Mucosa of rectum (tissue), 2 donors: ENCODE data around the gene MCTP1.

Experiments
- H3K27ac ChIP-seq, 2 donors: one replicate each; pipeline ENCODE4 v1.7.0; 2013; ENCODE audit warnings: inconsistent platforms in 2 of 2, low read depth in 2 of 2, low read length in 2 of 2
- H3K27me3 ChIP-seq, 2 donors: one replicate each; pipeline ENCODE4 v1.7.0; 2013; ENCODE audit warnings: low read length in 2 of 2; ENCODE audit not compliant: control insufficient read depth in 2 of 2, insufficient read depth in 2 of 2
- H3K36me3 ChIP-seq, 2 donors: one replicate each; pipeline ENCODE4 v1.7.0; 2013; ENCODE audit warnings: low read length in 2 of 2; ENCODE audit not compliant: control insufficient read depth in 2 of 2, insufficient read depth in 2 of 2
- H3K4me1 ChIP-seq, 2 donors: one replicate each; pipeline ENCODE4 v1.7.0; 2013; ENCODE audit warnings: low read length in 2 of 2, mild to moderate bottlenecking in 1 of 2; ENCODE audit not compliant: control insufficient read depth in 2 of 2, insufficient read depth in 2 of 2
- H3K4me3 ChIP-seq, 2 donors: one replicate each; pipeline ENCODE4 v1.7.0; 2013; ENCODE audit warnings: low read length in 2 of 2
- H3K9ac ChIP-seq, 2 donors: one replicate each; pipeline ENCODE4 v1.7.0; 2013; ENCODE audit warnings: low read length in 2 of 2, low read depth in 1 of 2, mild to moderate bottlenecking in 1 of 2
- H3K9me3 ChIP-seq, 2 donors: one replicate each; pipeline ENCODE4 v1.7.0; 2013; ENCODE audit warnings: low read length in 2 of 2; ENCODE audit not compliant: control insufficient read depth in 2 of 2
- donor health status: healthy.
- donor health status: Normal muscosa, but diverticular disease.

The MCTP1 gene

DNA sequence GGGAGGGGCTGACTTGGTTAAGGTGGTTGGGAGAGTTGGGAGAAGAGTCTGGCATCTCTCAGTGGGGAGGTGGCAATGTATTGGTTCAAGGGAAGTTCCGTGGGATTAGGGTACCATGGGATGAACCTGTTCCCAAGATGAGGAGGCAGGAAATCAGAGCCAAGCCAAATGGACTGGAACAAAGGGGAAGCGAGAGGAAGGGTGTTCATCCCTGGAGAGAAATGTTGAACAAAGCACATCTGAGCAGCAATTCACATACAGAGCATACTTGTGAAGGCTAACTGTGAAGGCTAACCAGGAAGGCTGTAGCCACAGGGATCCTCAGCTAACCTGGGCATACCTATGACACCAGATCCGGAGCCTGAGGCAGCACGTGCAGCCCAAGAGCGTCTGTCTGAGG, 214.0 kb downstream of the MCTP1 start:
- H3K4me3 ChIP-seq, result no peak overlapping the region
- H3K27me3 ChIP-seq, result no peaks in the 10 kb centered on the region
- no peaks in the 10 kb centered on the region for H3K36me3 ChIP-seq
- no peaks in the 10 kb centered on the region for H3K9me3 ChIP-seq
- H3K9ac ChIP-seq, result no peak overlapping the region
- H3K4me1 ChIP-seq, result no peaks in the 10 kb centered on the region
- H3K27ac ChIP-seq, result no peak overlapping the region

DNA sequence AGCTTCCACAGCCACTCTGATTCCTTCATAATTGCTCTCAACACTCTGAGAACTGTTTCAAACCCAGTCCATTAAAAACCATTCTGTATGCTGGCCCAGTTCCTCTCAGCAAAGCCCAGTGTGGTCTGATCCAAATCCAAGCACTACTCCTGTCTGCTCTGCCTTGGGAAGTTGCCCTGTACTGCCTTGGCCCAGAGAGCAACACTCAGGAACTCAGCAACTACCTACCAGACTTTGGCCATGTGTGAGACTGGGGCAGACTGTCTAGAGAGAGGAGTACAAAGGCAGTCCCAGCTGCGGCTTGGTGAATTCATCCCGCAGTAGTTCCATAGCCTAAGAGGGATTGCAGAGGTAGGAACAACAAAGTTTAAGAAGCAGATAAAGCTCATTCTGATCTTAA, 214.4 kb downstream of the MCTP1 start:
- Histone ChIP-seq H3K27ac (no peak overlapping the region), H3K4me1 (no peaks in the 10 kb centered on the region), H3K9me3 (no peaks in the 10 kb centered on the region)

GRCh38 chr5:95069948-95070347, 214.9 kb downstream of the MCTP1 start:
- Histone ChIP-seq H3K9me3 (no peaks in the 10 kb centered on the region), H3K27me3 (no peaks in the 10 kb centered on the region), H3K4me1 (no peaks in the 10 kb centered on the region), H3K36me3 (no peaks in the 10 kb centered on the region), H3K4me3 (no peak overlapping the region), H3K9ac (no peak overlapping the region), H3K27ac (peak overlapping the region in 1 of 2 donors; percentile 13)

More for the DNA sequence above, 214.4 kb downstream of the MCTP1 start:
- Histone ChIP-seq H3K4me3 (no peak overlapping the region), H3K36me3 (no peaks in the 10 kb centered on the region), H3K27me3 (no peaks in the 10 kb centered on the region), H3K9ac (no peak overlapping the region)

DNA sequence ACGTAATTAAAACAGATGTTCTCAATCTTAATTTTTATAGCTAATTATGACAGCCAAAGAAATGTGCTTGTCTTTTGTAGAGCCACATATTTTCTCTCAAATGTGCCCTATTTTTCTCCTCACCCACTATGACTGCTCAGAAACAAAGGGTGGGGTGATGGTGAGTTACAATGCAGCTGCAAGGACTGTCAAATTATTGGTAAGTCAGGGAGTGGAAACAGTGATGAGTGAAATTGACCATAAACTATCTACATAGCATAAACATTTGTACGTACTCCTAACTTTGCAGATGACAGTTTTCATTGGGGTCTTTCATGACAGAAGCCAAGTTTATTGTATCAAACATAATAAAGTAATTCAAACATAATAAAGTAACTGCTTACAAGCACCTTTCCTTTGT, 215.9 kb downstream of the MCTP1 start:
- H3K27me3 ChIP-seq, result no peaks in the 10 kb centered on the region
- no peak overlapping the region for H3K4me3 ChIP-seq
- H3K27ac ChIP-seq, result no peak overlapping the region
- no peaks in the 10 kb centered on the region for H3K9me3 ChIP-seq
- no peaks in the 10 kb centered on the region for H3K36me3 ChIP-seq
- H3K4me1 ChIP-seq, result no peaks in the 10 kb centered on the region
- H3K9ac ChIP-seq, result no peak overlapping the region

DNA sequence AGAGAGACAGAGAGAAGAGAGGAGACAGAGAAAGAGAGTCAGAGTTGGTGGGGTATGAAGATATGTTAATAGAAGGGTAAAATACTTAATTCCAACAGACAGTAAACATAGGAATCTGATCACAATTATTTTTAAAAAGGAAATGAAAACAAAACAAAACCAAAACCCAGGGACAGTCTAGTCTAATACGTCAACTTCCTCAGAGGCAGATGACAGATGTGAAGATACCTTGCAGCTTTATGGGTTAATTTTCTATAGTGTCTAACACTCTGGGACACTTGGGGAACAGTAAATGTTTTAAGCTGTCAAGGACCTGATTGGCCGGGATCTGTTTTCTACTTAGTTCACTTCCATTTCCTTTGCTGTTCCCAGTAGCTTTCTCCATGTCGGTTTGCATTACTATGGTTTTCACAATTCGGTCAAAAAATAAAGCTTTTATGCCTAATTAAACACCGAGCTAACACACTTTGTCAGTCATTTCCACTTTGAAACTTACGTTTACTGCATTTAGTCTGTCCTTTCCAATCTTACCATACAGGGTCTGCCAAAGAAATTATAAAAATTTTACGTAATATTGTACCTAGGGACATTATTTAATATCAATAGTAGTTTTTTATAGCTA, 216.5 kb downstream of the MCTP1 start:
- H3K9ac ChIP-seq, result no peak overlapping the region

GRCh38 chr5:95066048-95066447, 218.8 kb downstream of the MCTP1 start:
- H3K27me3 ChIP-seq, result no peaks in the 10 kb centered on the region
- H3K9ac ChIP-seq, result no peak overlapping the region
- H3K4me3 ChIP-seq, result no peak overlapping the region
- H3K4me1 ChIP-seq, result no peaks in the 10 kb centered on the region
- H3K9me3 ChIP-seq, result no peaks in the 10 kb centered on the region
- no peaks in the 10 kb centered on the region for H3K36me3 ChIP-seq
- no peak overlapping the region for H3K27ac ChIP-seq

More for the DNA sequence above, 216.5 kb downstream of the MCTP1 start:
- Histone ChIP-seq H3K27me3 (no peaks in the 10 kb centered on the region), H3K36me3 (no peaks in the 10 kb centered on the region), H3K9me3 (no peaks in the 10 kb centered on the region), H3K4me3 (no peak overlapping the region), H3K4me1 (no peaks in the 10 kb centered on the region), H3K27ac (no peak overlapping the region)

GRCh38 chr5:95063492-95063891, 221.4 kb downstream of the MCTP1 start:
- H3K4me1 ChIP-seq, result no peaks in the 10 kb centered on the region
- no peaks in the 10 kb centered on the region for H3K9me3 ChIP-seq
- H3K9ac ChIP-seq, result no peak overlapping the region
- no peaks in the 10 kb centered on the region for H3K36me3 ChIP-seq
- no peaks in the 10 kb centered on the region for H3K27me3 ChIP-seq
- no peak overlapping the region for H3K4me3 ChIP-seq
- no peak overlapping the region for H3K27ac ChIP-seq

- no peaks in the 10 kb centered on the region for H3K27me3 ChIP-seq
- no peak overlapping the region for H3K27ac ChIP-seq
- H3K4me3 ChIP-seq, result no peak overlapping the region
- no peak overlapping the region for H3K9ac ChIP-seq
- H3K4me1 ChIP-seq, result no peaks in the 10 kb centered on the region
- no peaks in the 10 kb centered on the region for H3K36me3 ChIP-seq
- no peaks in the 10 kb centered on the region for H3K9me3 ChIP-seq
These were observed 224.8 kb downstream of the MCTP1 start for GRCh38 chr5:95060098-95060497.

DNA sequence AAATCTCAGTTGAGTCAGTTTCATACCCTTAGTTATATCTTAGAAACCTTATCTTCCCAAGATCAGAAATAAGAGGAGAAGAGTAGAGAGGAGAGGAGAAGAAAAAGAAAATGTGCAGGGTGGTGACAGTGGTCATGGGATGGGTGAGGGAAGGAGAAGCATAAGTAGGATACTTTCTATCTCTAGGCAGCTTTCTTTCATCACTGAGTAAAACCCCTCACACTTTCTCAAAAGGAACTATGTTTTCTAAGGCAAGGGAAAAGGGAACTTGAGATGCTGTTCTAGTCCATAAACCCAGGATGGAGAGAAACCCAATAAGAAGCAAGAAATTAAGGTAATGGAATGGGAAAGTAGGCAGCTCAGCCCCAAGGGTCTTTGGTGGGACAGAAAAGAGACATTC, 225.3 kb downstream of the MCTP1 start:
- H3K27me3 ChIP-seq, result no peaks in the 10 kb centered on the region
- no peaks in the 10 kb centered on the region for H3K4me1 ChIP-seq
- no peak overlapping the region for H3K9ac ChIP-seq
- no peak overlapping the region for H3K27ac ChIP-seq
- H3K9me3 ChIP-seq, result no peaks in the 10 kb centered on the region
- H3K36me3 ChIP-seq, result no peaks in the 10 kb centered on the region
- no peak overlapping the region for H3K4me3 ChIP-seq

DNA sequence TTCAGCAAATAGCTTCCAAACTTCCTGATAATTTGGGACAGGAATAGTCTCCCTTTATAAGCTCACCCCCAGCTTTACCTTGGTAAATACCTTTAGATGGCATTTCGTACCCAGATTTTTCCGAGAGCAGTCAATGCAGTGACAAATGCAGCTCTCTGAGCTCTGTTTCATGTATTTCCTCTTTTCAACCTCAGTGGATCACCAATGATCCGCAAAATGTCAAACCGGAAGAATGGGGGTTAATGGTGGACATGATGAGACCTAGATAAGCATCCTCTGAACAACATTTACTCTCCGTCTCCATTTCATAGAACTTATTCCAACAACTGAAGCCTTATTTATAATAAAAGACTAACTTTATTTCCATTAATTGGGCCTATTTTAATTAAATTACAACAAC, 227.3 kb downstream of the MCTP1 start:
- Histone ChIP-seq H3K4me3 (no peak overlapping the region), H3K27me3 (no peaks in the 10 kb centered on the region), H3K27ac (no peak overlapping the region), H3K9ac (no peak overlapping the region), H3K36me3 (no peaks in the 10 kb centered on the region), H3K9me3 (no peaks in the 10 kb centered on the region), H3K4me1 (no peaks in the 10 kb centered on the region)

GRCh38 chr5:95053253-95053652, 231.6 kb downstream of the MCTP1 start:
- Histone ChIP-seq H3K27me3 (no peaks in the 10 kb centered on the region), H3K36me3 (no peaks in the 10 kb centered on the region), H3K4me3 (no peak overlapping the region), H3K9me3 (no peaks in the 10 kb centered on the region), H3K27ac (no peak overlapping the region), H3K9ac (no peak overlapping the region), H3K4me1 (no peaks in the 10 kb centered on the region)
